ENCODE data around the gene CAMK4. TPM values are rescaled to one million over a fixed set of nuclear protein-coding genes. Genes with fewer than 3 reads are reported as not detected.

The CAMK4 gene
- total and polyA plus RNA-seq, 2 experiments from 2014 or later, result 4.2 to 7.3 TPM

DNA sequence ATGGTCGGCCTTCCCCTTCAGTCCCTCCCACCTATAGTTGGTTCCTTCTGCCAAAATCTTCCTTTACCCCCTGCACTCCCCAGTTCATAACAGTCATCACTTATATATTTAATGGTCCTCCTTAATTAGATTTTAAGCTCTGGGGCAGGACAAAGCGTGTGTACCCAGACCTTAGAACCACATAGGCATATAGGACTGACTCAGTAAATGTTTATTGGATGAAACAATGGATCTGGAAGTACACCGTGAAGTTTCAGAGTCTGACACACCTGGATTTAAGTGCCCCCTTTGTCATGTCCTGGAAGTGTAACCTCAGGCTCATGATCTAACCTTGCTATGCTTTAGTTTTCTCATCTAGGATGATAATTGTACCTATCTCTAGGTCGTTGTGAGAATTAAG is 256.2 kb downstream of the CAMK4 start:
- no peaks in the 10 kb centered on the region for H3K27me3 ChIP-seq (ENCODE audit: insufficient read depth)
- no peak overlapping the region for H2AFZ ChIP-seq
- Mint-ChIP-seq H3K36me3 (ENCODE audit: low read depth) (no peaks in the 10 kb centered on the region), H3K27ac (no peak overlapping the region), H3K27me3 (ENCODE audit: insufficient read depth, low read depth, poor library complexity) (peaks cover 5% of the 10 kb centered on the region), H3K4me3 (no peak overlapping the region), H3K9me3 (no peaks in the 10 kb centered on the region), H3K4me1 (no peaks in the 10 kb centered on the region)
- TF ChIP-seq NANOG (IDR thresholded peaks at IDR 0.05; ENCODE audit: borderline replicate concordance), result no peak
- TF ChIP-seq, protein P1, sequence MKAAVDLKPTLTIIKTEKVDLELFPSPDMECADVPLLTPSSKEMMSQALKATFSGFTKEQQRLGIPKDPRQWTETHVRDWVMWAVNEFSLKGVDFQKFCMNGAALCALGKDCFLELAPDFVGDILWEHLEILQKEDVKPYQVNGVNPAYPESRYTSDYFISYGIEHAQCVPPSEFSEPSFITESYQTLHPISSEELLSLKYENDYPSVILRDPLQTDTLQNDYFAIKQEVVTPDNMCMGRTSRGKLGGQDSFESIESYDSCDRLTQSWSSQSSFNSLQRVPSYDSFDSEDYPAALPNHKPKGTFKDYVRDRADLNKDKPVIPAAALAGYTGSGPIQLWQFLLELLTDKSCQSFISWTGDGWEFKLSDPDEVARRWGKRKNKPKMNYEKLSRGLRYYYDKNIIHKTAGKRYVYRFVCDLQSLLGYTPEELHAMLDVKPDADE (IDR thresholded peaks at IDR 0.05), result no peak
- no peak for TF ChIP-seq ZNF114 (CRISPR knock-in tag; IDR thresholded peaks at IDR 0.05)
- TF ChIP-seq JUNB (IDR thresholded peaks at IDR 0.05; ENCODE audit: unreplicated experiment), result no peak
- TF ChIP-seq EZH2phosphoT487 (IDR thresholded peaks at IDR 0.05; ENCODE audit: unreplicated experiment), result no peak
- TF ChIP-seq, protein P2, sequence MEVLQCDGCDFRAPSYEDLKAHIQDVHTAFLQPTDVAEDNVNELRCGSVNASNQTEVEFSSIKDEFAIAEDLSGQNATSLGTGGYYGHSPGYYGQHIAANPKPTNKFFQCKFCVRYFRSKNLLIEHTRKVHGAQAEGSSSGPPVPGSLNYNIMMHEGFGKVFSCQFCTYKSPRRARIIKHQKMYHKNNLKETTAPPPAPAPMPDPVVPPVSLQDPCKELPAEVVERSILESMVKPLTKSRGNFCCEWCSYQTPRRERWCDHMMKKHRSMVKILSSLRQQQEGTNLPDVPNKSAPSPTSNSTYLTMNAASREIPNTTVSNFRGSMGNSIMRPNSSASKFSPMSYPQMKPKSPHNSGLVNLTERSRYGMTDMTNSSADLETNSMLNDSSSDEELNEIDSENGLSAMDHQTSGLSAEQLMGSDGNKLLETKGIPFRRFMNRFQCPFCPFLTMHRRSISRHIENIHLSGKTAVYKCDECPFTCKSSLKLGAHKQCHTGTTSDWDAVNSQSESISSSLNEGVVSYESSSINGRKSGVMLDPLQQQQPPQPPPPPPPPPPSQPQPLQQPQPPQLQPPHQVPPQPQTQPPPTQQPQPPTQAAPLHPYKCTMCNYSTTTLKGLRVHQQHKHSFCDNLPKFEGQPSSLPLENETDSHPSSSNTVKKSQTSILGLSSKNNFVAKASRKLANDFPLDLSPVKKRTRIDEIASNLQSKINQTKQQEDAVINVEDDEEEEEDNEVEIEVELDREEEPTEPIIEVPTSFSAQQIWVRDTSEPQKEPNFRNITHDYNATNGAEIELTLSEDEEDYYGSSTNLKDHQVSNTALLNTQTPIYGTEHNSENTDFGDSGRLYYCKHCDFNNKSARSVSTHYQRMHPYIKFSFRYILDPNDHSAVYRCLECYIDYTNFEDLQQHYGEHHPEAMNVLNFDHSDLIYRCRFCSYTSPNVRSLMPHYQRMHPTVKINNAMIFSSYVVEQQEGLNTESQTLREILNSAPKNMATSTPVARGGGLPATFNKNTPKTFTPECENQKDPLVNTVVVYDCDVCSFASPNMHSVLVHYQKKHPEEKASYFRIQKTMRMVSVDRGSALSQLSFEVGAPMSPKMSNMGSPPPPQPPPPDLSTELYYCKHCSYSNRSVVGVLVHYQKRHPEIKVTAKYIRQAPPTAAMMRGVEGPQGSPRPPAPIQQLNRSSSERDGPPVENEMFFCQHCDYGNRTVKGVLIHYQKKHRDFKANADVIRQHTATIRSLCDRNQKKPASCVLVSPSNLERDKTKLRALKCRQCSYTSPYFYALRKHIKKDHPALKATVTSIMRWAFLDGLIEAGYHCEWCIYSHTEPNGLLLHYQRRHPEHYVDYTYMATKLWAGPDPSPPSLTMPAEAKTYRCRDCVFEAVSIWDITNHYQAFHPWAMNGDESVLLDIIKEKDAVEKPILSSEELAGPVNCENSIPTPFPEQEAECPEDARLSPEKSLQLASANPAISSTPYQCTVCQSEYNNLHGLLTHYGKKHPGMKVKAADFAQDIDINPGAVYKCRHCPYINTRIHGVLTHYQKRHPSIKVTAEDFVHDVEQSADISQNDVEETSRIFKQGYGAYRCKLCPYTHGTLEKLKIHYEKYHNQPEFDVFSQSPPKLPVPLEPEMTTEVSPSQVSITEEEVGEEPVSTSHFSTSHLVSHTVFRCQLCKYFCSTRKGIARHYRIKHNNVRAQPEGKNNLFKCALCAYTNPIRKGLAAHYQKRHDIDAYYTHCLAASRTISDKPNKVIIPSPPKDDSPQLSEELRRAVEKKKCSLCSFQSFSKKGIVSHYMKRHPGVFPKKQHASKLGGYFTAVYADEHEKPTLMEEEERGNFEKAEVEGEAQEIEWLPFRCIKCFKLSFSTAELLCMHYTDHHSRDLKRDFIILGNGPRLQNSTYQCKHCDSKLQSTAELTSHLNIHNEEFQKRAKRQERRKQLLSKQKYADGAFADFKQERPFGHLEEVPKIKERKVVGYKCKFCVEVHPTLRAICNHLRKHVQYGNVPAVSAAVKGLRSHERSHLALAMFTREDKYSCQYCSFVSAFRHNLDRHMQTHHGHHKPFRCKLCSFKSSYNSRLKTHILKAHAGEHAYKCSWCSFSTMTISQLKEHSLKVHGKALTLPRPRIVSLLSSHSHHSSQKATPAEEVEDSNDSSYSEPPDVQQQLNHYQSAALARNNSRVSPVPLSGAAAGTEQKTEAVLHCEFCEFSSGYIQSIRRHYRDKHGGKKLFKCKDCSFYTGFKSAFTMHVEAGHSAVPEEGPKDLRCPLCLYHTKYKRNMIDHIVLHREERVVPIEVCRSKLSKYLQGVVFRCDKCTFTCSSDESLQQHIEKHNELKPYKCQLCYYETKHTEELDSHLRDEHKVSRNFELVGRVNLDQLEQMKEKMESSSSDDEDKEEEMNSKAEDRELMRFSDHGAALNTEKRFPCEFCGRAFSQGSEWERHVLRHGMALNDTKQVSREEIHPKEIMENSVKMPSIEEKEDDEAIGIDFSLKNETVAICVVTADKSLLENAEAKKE (CRISPR knock-in tag; IDR thresholded peaks at IDR 0.05), result no peak
- no peak for TF ChIP-seq POLR2AphosphoS5 (IDR thresholded peaks at IDR 0.05; ENCODE audit: low read depth)
- no peaks in the 10 kb centered on the region for H3K9me2 ChIP-seq (ENCODE audit: insufficient read depth)
- no peaks in the 10 kb centered on the region for H4K20me1 ChIP-seq (replicated peaks; ENCODE audit: insufficient read depth)
- no peaks in the 10 kb centered on the region for H3K36me3 ChIP-seq (ENCODE audit: insufficient read depth)
- ATAC-seq (no peak), DNase-seq (ENCODE audit: low spot score) (no peak)
- H3K79me2 ChIP-seq (replicated peaks; ENCODE audit: insufficient read depth), result no peaks in the 10 kb centered on the region
- no peaks in the 10 kb centered on the region for H3F3A ChIP-seq (replicated peaks; ENCODE audit: low read depth)
- no peak overlapping the region for H3K4me3 ChIP-seq
- no peak overlapping the region for H3K4me2 ChIP-seq
- H3K27ac ChIP-seq (ENCODE audit: low read depth), result no peak overlapping the region
- no peaks in the 10 kb centered on the region for H3K4me1 ChIP-seq (ENCODE audit: insufficient read depth)
